MCF 10A (cell line): ENCODE results near the gene SUPT7L. TPM values are rescaled to one million over a fixed set of nuclear protein-coding genes. Genes with fewer than 3 reads are reported as not detected.
"Not testable (repeated sequence)": the region's sequence is repeated elsewhere in the genome, so short reads cannot be mapped to it uniquely, and the experiment has no call there.

Experiments used
- BruUV-seq: library from RNA; stranded (reverse); fragments of 400-500 nt; replicated peaks from 2 replicates; lab custom pipeline; 2021; lab: Mats Ljungman, UMichigan
- CTCF ChIA-PET: fragments of 300-600 bp; sonication (Branson Sonifier 250); formaldehyde crosslinking; extraction: SDS; loops from one replicate; lab custom pipeline; 2021; ENCODE audit warnings: antibody characterized with exemption, inconsistent platforms; lab: Yijun Ruan, JAX
- POLR2A ChIA-PET: fragments of 300-600, 350-650 bp; sonication (Branson Sonifier 250); formaldehyde crosslinking; extraction: SDS; loops from one replicate; lab custom pipeline; 2020; ENCODE audit warnings: antibody characterized with exemption, inconsistent platforms; lab: Yijun Ruan, JAX
- DNase-seq: peaks from one replicate; pipeline ENCODE4 v3.0.0-alpha.2; 2018; ENCODE audit not compliant: unreplicated experiment
- H3K27ac Mint-ChIP-seq: one replicate; pipeline ENCODE4 v1.8.0; 2022; ENCODE audit warnings: mild to moderate bottlenecking, low read depth, mixed read lengths; ENCODE audit not compliant: unreplicated experiment
- H3K27me3 Mint-ChIP-seq: one replicate; pipeline ENCODE4 v1.8.0; 2022; ENCODE audit warnings: mixed read lengths; ENCODE audit not compliant: insufficient read depth, unreplicated experiment
- H3K36me3 Mint-ChIP-seq: one replicate; pipeline ENCODE4 v1.8.0; 2022; ENCODE audit warnings: mild to moderate bottlenecking, moderate library complexity, mixed read lengths; ENCODE audit not compliant: insufficient read depth, unreplicated experiment
- H3K4me1 Mint-ChIP-seq: one replicate; pipeline ENCODE4 v1.8.0; 2022; ENCODE audit warnings: mixed read lengths; ENCODE audit not compliant: insufficient read depth, unreplicated experiment
- H3K4me3 Mint-ChIP-seq: one replicate; pipeline ENCODE4 v1.8.0; 2022; ENCODE audit warnings: mild to moderate bottlenecking, moderate library complexity, mixed read lengths; ENCODE audit not compliant: unreplicated experiment
- H3K9me3 Mint-ChIP-seq: one replicate; pipeline ENCODE4 v1.8.0; 2022; ENCODE audit warnings: mixed read lengths; ENCODE audit not compliant: unreplicated experiment
- intact Hi-C: fragments of 100-400 bp; cut with micrococcal nuclease; formaldehyde crosslinking; loops from 2 replicates; pipeline ENCODE4 v1.14.1; 2022
- total RNA-seq: library from RNA; stranded (reverse); gene quantifications from 2 replicates; pipeline ENCODE4 v1.2.3, GENCODE V29; 2022
- TF ChIP-seq, protein P1 (sequence below): fragments of 200-600 bp; IDR thresholded peaks from one replicate; pipeline ENCODE4 v1.8.0; 2022; ENCODE audit warnings: antibody characterized with exemption, mild to moderate bottlenecking; ENCODE audit not compliant: unreplicated experiment

Gene SUPT7L
- total RNA-seq, 1 experiment from 2014 or later, result 36.4 TPM

DNA sequence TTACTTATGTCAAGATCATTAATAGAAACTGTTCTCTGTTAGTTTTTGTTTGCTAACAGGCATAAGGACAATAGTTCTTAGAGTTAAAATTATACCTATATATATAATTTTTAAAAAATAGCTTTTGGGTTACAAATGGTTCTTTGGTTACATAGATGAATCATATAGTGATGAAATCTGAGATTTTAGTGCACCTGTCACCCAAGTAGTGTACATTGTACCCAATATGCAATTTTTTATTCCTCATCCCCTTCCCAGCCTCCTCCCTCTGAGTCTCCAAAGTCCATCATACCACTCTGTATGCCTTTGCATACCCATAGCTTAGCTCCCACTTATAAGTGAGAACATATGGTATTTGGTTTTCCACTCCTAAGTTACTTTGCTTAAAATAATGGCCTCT lies 26.6 kb upstream of the SUPT7L start:
- TF ChIP-seq, protein P1, sequence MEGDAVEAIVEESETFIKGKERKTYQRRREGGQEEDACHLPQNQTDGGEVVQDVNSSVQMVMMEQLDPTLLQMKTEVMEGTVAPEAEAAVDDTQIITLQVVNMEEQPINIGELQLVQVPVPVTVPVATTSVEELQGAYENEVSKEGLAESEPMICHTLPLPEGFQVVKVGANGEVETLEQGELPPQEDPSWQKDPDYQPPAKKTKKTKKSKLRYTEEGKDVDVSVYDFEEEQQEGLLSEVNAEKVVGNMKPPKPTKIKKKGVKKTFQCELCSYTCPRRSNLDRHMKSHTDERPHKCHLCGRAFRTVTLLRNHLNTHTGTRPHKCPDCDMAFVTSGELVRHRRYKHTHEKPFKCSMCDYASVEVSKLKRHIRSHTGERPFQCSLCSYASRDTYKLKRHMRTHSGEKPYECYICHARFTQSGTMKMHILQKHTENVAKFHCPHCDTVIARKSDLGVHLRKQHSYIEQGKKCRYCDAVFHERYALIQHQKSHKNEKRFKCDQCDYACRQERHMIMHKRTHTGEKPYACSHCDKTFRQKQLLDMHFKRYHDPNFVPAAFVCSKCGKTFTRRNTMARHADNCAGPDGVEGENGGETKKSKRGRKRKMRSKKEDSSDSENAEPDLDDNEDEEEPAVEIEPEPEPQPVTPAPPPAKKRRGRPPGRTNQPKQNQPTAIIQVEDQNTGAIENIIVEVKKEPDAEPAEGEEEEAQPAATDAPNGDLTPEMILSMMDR, result no peak
- Mint-ChIP-seq H3K36me3 (peaks cover 60% of the 10 kb centered on the region), H3K27ac (no peak overlapping the region), H3K27me3 (no peaks in the 10 kb centered on the region), H3K4me1 (peaks cover 14% of the 10 kb centered on the region), H3K9me3 (no peaks in the 10 kb centered on the region), H3K4me3 (no peak overlapping the region)
- ChIA-PET POLR2A (interaction anchor here (0.6 to 4.1 kb wide), 7 partner anchors 13 to 1087 kb away, joined by 3 to 18 read pairs (median 3); no protein-coding TSS in a partner anchor), CTCF (interaction anchor here (1.2 to 1.4 kb wide), 3 partner anchors 12 to 706 kb away, joined by 3 to 6 read pairs (median 5); no protein-coding TSS in a partner anchor)
- intact Hi-C loops, result no loop called here
- no TSS peak for BruUV-seq
- DNase-seq, result no peak

DNA sequence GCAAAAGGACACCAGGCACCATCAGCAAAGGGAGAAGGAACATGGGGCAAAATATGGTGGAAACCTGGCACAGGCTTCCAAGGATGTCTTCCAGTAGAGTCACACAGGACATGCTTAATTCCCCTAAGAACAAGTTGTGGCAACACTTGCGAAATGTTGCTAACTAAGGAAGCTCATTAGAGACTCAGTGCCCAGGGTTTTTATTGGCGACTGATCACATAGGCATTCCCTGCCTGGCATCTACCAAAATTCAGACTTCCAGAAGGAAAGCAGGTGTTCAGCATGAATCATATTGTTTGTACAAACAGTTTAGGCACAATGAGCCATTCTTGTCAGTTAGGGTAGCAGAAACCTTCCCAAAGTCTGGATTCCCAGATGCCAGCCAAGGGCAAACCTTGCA lies 26.0 kb upstream of the SUPT7L start:
- H3K36me3 Mint-ChIP-seq, result peaks cover 60% of the 10 kb centered on the region
- DNase-seq, result peak; percentile 70
- ChIA-PET POLR2A (interaction anchor here (0.8 to 4.1 kb wide), 6 partner anchors 14 to 307 kb away, joined by 3 to 18 read pairs (median 4); no protein-coding TSS in a partner anchor), CTCF (interaction anchor here (1.2 to 1.4 kb wide), 3 partner anchors 12 to 707 kb away, joined by 3 to 6 read pairs (median 5); no protein-coding TSS in a partner anchor)
- BruUV-seq, result no TSS peak
- H3K27me3 Mint-ChIP-seq, result no peaks in the 10 kb centered on the region
- H3K4me3 Mint-ChIP-seq, result no peak overlapping the region
- no peaks in the 10 kb centered on the region for H3K9me3 Mint-ChIP-seq
- TF ChIP-seq, protein P1, result no peak
- H3K4me1 Mint-ChIP-seq, result peaks cover 19% of the 10 kb centered on the region
- intact Hi-C loops, result no loop called here
- H3K27ac Mint-ChIP-seq, result no peak overlapping the region

DNA sequence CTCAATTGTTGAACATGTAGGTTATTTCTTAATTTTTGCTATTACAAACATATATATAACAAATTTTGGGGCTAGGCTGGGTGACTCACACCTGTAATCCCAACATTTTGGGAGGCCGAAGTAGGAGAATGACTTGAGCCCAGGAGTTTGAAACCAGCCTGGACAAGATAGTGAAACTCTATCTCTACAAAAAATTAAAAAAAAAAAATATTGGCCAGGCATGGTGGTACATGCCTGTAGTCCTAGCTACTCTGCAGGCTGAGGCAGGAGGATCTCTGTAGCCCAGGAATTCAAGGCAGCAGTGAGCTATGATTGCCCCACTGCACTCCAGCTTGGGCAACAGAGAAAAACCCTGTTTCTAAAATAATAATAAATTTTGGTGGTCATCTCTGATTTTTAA lies 23.8 kb upstream of the SUPT7L start:
- Mint-ChIP-seq H3K4me1 (peaks cover 28% of the 10 kb centered on the region), H3K27ac (no peak overlapping the region), H3K27me3 (no peaks in the 10 kb centered on the region), H3K9me3 (no peaks in the 10 kb centered on the region), H3K36me3 (peaks cover 60% of the 10 kb centered on the region), H3K4me3 (no peak overlapping the region)
- POLR2A ChIA-PET, result interaction anchor here (0.6 to 4.1 kb wide), 4 partner anchors 18 to 589 kb away, joined by 3 to 18 read pairs (median 3); partner anchors contain the start of genes SLC4A1AP and SUPT7L
- intact Hi-C loops, result no loop called here
- TF ChIP-seq, protein P1, result no peak
- CTCF ChIA-PET, result interaction anchor here (0.6 kb wide), 1 partner anchor 1042 kb away, joined by 5 read pairs; no protein-coding TSS in a partner anchor
- DNase-seq, result no peak
- no TSS peak for BruUV-seq

DNA sequence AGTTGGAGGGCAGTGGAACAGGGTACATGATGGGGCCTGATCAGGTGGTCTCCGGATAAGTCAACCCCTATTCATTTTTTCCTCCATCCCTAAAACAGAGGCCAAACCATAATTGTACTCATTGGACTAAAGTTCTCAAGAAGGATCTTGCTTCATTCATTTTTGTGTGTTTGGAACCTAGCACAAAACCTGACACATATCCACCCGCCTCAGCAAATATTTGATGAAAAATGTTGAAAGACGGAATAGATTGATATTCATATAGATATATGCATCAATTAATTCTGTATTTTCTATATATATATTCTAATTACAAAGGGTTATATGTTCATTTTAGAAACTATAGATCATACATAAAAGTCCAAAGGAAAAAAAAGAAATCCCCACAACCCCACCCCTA lies 22.2 kb upstream of the SUPT7L start:
- Mint-ChIP-seq H3K9me3 (no peaks in the 10 kb centered on the region), H3K27ac (no peak overlapping the region), H3K4me3 (no peak overlapping the region), H3K27me3 (no peaks in the 10 kb centered on the region), H3K4me1 (peaks cover 43% of the 10 kb centered on the region), H3K36me3 (peaks cover 52% of the 10 kb centered on the region)
- POLR2A ChIA-PET, result no interaction called here
- BruUV-seq, result no TSS peak
- CTCF ChIA-PET, result no interaction called here
- intact Hi-C loops, result no loop called here
- TF ChIP-seq, protein P1, result no peak
- DNase-seq, result no peak

DNA sequence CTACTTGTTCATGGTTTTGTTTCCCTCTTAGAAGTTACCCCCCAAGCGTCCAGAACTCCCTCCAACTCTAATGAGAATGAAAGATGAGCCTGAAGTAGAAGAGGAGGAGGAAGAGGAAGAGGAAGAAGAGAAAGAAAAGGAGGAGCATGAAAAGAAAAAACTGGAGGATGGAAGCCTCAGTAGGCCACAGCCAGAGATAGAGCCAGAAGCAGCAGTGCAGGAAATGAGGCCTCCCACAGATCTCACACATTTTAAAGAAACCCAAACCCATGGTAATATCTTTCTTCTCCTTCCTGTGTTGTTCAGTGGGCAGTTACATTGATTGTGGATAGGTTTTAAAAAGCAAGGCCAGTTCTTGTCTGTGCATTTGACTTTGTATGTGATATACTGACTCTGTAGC lies 21.6 kb upstream of the SUPT7L start:
- H3K27ac Mint-ChIP-seq, intact Hi-C loops, H3K9me3 Mint-ChIP-seq, H3K4me3 Mint-ChIP-seq, H3K27me3 Mint-ChIP-seq, DNase-seq, BruUV-seq: not testable (repeated sequence)
- Mint-ChIP-seq H3K4me1 (peaks cover 40% of the 10 kb centered on the region), H3K36me3 (peaks cover 53% of the 10 kb centered on the region)
- ChIA-PET CTCF (interaction anchor here (0.7 to 4.6 kb wide), 4 partner anchors 15 to 411 kb away, joined by 7 to 29 read pairs (median 16); partner anchors contain the start of gene PPM1G), POLR2A (interaction anchor here (0.6 kb wide), 1 partner anchor 446 kb away, joined by 4 read pairs; no protein-coding TSS in a partner anchor)
